DND-41 (cell line): ENCODE measurements around the gene ARL5A.

ENCODE experiments used
- ATAC-seq: fragments of 200-7000 bp; cut with Tn5 transposase; 3 replicates; pipeline ENCODE4 v1.9.1; 2021; ENCODE audit warnings: low read depth; ENCODE audit not compliant: insufficient read depth
- DNase-seq: peaks from one replicate; pipeline ENCODE4 v3.0.0-alpha.2; 2020
- H2AFZ ChIP-seq: 2 replicates; pipeline ENCODE4 v1.6.0; 2012; ENCODE audit warnings: low read depth, low read length
- H3K27ac ChIP-seq: 2 replicates; pipeline ENCODE4 v1.5.1; 2012; ENCODE audit warnings: low read length, inconsistent platforms
- H3K27me3 ChIP-seq: fragments of 200-600 bp; sonication (generic); 2 replicates; pipeline ENCODE4 v1.6.0; 2012; ENCODE audit warnings: low read length, mild to moderate bottlenecking, inconsistent platforms; ENCODE audit not compliant: insufficient read depth, poor library complexity
- H3K36me3 ChIP-seq: 2 replicates; pipeline ENCODE4 v1.5.1; 2012; ENCODE audit warnings: low read length, inconsistent platforms; ENCODE audit not compliant: insufficient read depth
- H3K4me1 ChIP-seq: 2 replicates; pipeline ENCODE4 v1.5.1; 2012; ENCODE audit warnings: mild to moderate bottlenecking, low read length; ENCODE audit not compliant: insufficient read depth
- H3K4me2 ChIP-seq: 2 replicates; pipeline ENCODE4 v1.6.0; 2012; ENCODE audit warnings: mild to moderate bottlenecking, moderate library complexity, low read length, inconsistent platforms; ENCODE audit not compliant: insufficient read depth
- H3K4me3 ChIP-seq, 2 experiments: fragments of 200-600 bp in 1 of 2; shearing (Covaris generic) in 1 of 2; 2 replicates each; pipeline ENCODE4 v1.5.1; 2012 to 2016; ENCODE audit warnings: inconsistent platforms in 2 of 2, low read length in 2 of 2, mild to moderate bottlenecking in 2 of 2, low read depth in 1 of 2, moderate library complexity in 1 of 2
- H3K79me2 ChIP-seq: 2 replicates; pipeline ENCODE4 v1.6.0; 2012; ENCODE audit warnings: low read length, inconsistent platforms; ENCODE audit not compliant: insufficient read depth
- H3K9ac ChIP-seq: 2 replicates; pipeline ENCODE4 v1.6.0; 2012; ENCODE audit warnings: low read depth, mild to moderate bottlenecking, inconsistent platforms, low read length, moderate library complexity
- H3K9me3 ChIP-seq: 2 replicates; pipeline ENCODE4 v1.5.1; 2012; ENCODE audit warnings: low read length, moderate library complexity, mild to moderate bottlenecking, inconsistent platforms; ENCODE audit not compliant: insufficient read depth, severe bottlenecking
- H4K20me1 ChIP-seq: 2 replicates; pipeline ENCODE4 v1.6.0; 2012; ENCODE audit warnings: low read length; ENCODE audit not compliant: insufficient read depth
- EZH2 ChIP-seq: IDR thresholded peaks from 3 replicates; pipeline ENCODE4 v1.6.1; 2012; ENCODE audit warnings: borderline replicate concordance, low read depth, mild to moderate bottlenecking, moderate library complexity, low read length, inconsistent platforms; ENCODE audit not compliant: severe bottlenecking
- TF ChIP-seq, protein P1 (sequence below): IDR thresholded peaks from 2 replicates; pipeline ENCODE4 v1.5.1; 2012; ENCODE audit warnings: borderline replicate concordance, low read length, moderate library complexity, mild to moderate bottlenecking; ENCODE audit not compliant: poor library complexity, severe bottlenecking; ENCODE audit errors: extremely low read depth

Gene ARL5A

GRCh38 chr2:151857650-151858049, 29.4 kb upstream of the ARL5A start:
- H3K9me3 ChIP-seq, result no peaks in the 10 kb centered on the region
- DNase-seq, result no peak
- no peak overlapping the region for H3K4me2 ChIP-seq
- ATAC-seq, result no peak
- H3K4me3 ChIP-seq, result no peak overlapping the region
- H3K27ac ChIP-seq, result no peak overlapping the region
- H4K20me1 ChIP-seq, result no peaks in the 10 kb centered on the region
- H2AFZ ChIP-seq, result no peak overlapping the region
- H3K36me3 ChIP-seq, result no peaks in the 10 kb centered on the region
- no peak overlapping the region for H3K9ac ChIP-seq
- H3K79me2 ChIP-seq, result no peaks in the 10 kb centered on the region
- H3K4me1 ChIP-seq, result no peaks in the 10 kb centered on the region
- peaks cover 3% of the 10 kb centered on the region for H3K27me3 ChIP-seq
- TF ChIP-seq, protein P1, sequence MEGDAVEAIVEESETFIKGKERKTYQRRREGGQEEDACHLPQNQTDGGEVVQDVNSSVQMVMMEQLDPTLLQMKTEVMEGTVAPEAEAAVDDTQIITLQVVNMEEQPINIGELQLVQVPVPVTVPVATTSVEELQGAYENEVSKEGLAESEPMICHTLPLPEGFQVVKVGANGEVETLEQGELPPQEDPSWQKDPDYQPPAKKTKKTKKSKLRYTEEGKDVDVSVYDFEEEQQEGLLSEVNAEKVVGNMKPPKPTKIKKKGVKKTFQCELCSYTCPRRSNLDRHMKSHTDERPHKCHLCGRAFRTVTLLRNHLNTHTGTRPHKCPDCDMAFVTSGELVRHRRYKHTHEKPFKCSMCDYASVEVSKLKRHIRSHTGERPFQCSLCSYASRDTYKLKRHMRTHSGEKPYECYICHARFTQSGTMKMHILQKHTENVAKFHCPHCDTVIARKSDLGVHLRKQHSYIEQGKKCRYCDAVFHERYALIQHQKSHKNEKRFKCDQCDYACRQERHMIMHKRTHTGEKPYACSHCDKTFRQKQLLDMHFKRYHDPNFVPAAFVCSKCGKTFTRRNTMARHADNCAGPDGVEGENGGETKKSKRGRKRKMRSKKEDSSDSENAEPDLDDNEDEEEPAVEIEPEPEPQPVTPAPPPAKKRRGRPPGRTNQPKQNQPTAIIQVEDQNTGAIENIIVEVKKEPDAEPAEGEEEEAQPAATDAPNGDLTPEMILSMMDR, result no peak
- TF ChIP-seq EZH2, result no peak

DNA sequence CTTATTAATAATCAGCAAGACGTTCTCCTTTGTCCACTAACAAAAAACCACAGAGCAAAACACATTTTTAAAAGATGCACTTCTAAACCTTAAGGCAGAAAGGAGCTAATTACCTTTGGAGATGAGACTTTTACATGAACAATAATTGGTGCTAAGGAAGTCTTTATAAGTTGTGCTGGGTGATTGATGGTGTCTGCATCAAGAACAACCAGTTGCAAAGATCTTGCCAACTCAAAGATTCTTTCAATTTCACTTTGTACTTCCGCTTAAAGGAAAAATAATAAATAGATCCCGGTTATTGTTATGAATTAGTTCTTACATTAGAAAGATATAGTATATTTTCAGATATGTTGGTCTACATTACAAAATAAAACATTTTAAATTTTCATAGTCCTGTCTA, 26.9 kb upstream of the ARL5A start:
- no peak overlapping the region for H3K4me3 ChIP-seq
- H3K4me2 ChIP-seq, result no peak overlapping the region
- no peak for ATAC-seq

GRCh38 chr2:151853070-151853758, 25.0 kb upstream of the ARL5A start:
- Histone ChIP-seq H4K20me1 (no peaks in the 10 kb centered on the region), H2AFZ (no peak overlapping the region), H3K4me2 (no peak overlapping the region), H3K9me3 (no peaks in the 10 kb centered on the region), H3K27ac (no peak overlapping the region), H3K79me2 (no peaks in the 10 kb centered on the region), H3K4me1 (no peaks in the 10 kb centered on the region), H3K27me3 (peaks cover 7% of the 10 kb centered on the region), H3K36me3 (no peaks in the 10 kb centered on the region), H3K4me3 (no peak overlapping the region), H3K9ac (no peak overlapping the region)
- TF ChIP-seq, protein P1, result no peak
- TF ChIP-seq EZH2, result no peak
- DNase-seq (no peak), ATAC-seq (no peak)

More for the DNA sequence above, 26.9 kb upstream of the ARL5A start:
- Histone ChIP-seq H3K79me2 (no peaks in the 10 kb centered on the region), H3K27ac (no peak overlapping the region), H4K20me1 (no peaks in the 10 kb centered on the region), H2AFZ (no peak overlapping the region), H3K4me1 (no peaks in the 10 kb centered on the region), H3K9ac (no peak overlapping the region), H3K27me3 (peaks cover 7% of the 10 kb centered on the region), H3K9me3 (no peaks in the 10 kb centered on the region), H3K36me3 (no peaks in the 10 kb centered on the region)
- TF ChIP-seq EZH2, result no peak
- TF ChIP-seq, protein P1, result no peak
- DNase-seq, result no peak
